Measurements from ENCODE around the gene TUBG2. TPM values are rescaled to one million over a fixed set of nuclear protein-coding genes. Genes with fewer than 3 reads are reported as not detected.

The TUBG2 gene
- total and polyA plus RNA-seq, 2 of the 8 experiments (the other 6 are each of a cell fraction or from before 2014, with no cell fraction given) = 14.8 to 16.6 TPM

GRCh38 chr17:42674755-42675347 is 15.8 kb downstream of the TUBG2 start (continued):
- TF ChIP-seq RNF2 (IDR thresholded peaks at IDR 0.05; ENCODE audit: borderline replicate concordance, low read depth, low read length, missing control alignments, poor library complexity, severe bottlenecking) (no peak), GABPA (IDR thresholded peaks at IDR 0.05; ENCODE audit: borderline replicate concordance, insufficient read depth, low read length) (no peak), JUN (IDR thresholded peaks at IDR 0.05; ENCODE audit: low read depth, low read length) (no peak), KDM5A (IDR thresholded peaks at IDR 0.05; ENCODE audit: low read length) (no peak)
